Astrocyte (in vitro differentiated cells and primary cell): Measurements from ENCODE around the gene WDR37. TPM values are rescaled to one million over a fixed set of nuclear protein-coding genes. Genes with fewer than 3 reads are reported as not detected.

Source experiments
- DNase-seq: peaks from one replicate; pipeline ENCODE4 v3.0.0-alpha.2; 2010; ENCODE audit warnings: low read depth
- FAIRE-seq: peaks from 2 replicates; lab custom pipeline; 2011; peaks lifted over from hg19 to GRCh38; lab: Jason Lieb, UNC
- H2AFZ ChIP-seq: 2 replicates; pipeline ENCODE4 v1.6.0; 2012; ENCODE audit warnings: low read depth, low read length, inconsistent platforms
- H3K27ac ChIP-seq: 2 replicates; pipeline ENCODE4 v1.5.1; 2011; ENCODE audit warnings: low read depth, low read length, inconsistent platforms
- H3K27me3 ChIP-seq: 2 replicates; pipeline ENCODE4 v1.6.0; 2011; ENCODE audit warnings: low read length, inconsistent platforms; ENCODE audit not compliant: insufficient read depth
- H3K36me3 ChIP-seq: 2 replicates; pipeline ENCODE4 v1.5.1; 2011; ENCODE audit warnings: low read length, inconsistent platforms; ENCODE audit not compliant: insufficient read depth
- H3K4me1 ChIP-seq: 2 replicates; pipeline ENCODE4 v1.5.1; 2011; ENCODE audit warnings: low read length, inconsistent platforms; ENCODE audit not compliant: insufficient read depth
- H3K4me2 ChIP-seq: 2 replicates; pipeline ENCODE4 v1.6.0; 2012; ENCODE audit warnings: low read length, inconsistent platforms
- H3K4me3 ChIP-seq: 2 replicates; pipeline ENCODE4 v1.5.1; 2011; ENCODE audit warnings: low read depth, mild to moderate bottlenecking, low read length, inconsistent platforms; ENCODE audit not compliant: insufficient read depth
- H3K79me2 ChIP-seq: 2 replicates; pipeline ENCODE4 v1.6.0; 2012; ENCODE audit warnings: mild to moderate bottlenecking, low read length, inconsistent platforms; ENCODE audit not compliant: insufficient read depth
- H3K9ac ChIP-seq: 2 replicates; pipeline ENCODE4 v1.6.0; 2012; ENCODE audit warnings: mild to moderate bottlenecking, low read length, inconsistent platforms
- H3K9me3 ChIP-seq: 2 replicates; pipeline ENCODE4 v1.5.1; 2012; ENCODE audit warnings: low read depth, mild to moderate bottlenecking, low read length, inconsistent platforms; ENCODE audit not compliant: insufficient read depth
- H4K20me1 ChIP-seq: 2 replicates; pipeline ENCODE4 v1.6.0; 2012; ENCODE audit warnings: low read length, inconsistent platforms; ENCODE audit not compliant: insufficient read depth
- H3K27ac Mint-ChIP-seq: one replicate; pipeline ENCODE4 v1.8.0; 2021; ENCODE audit warnings: mild to moderate bottlenecking, mixed read lengths; ENCODE audit not compliant: unreplicated experiment
- H3K27me3 Mint-ChIP-seq: one replicate; pipeline ENCODE4 v1.8.0; 2021; ENCODE audit warnings: low read depth, mixed read lengths; ENCODE audit not compliant: unreplicated experiment
- H3K36me3 Mint-ChIP-seq: one replicate; pipeline ENCODE4 v1.8.0; 2021; ENCODE audit warnings: low read depth, mixed read lengths; ENCODE audit not compliant: unreplicated experiment
- H3K4me1 Mint-ChIP-seq: one replicate; pipeline ENCODE4 v1.8.0; 2021; ENCODE audit warnings: low read depth, mixed read lengths; ENCODE audit not compliant: unreplicated experiment
- H3K4me3 Mint-ChIP-seq: one replicate; pipeline ENCODE4 v1.8.0; 2021; ENCODE audit warnings: mild to moderate bottlenecking, moderate library complexity, mixed read lengths; ENCODE audit not compliant: unreplicated experiment
- H3K9me3 Mint-ChIP-seq: one replicate; pipeline ENCODE4 v1.8.0; 2021; ENCODE audit warnings: mild to moderate bottlenecking, mixed read lengths; ENCODE audit not compliant: unreplicated experiment
- EZH2 ChIP-seq: IDR thresholded peaks from 2 replicates; pipeline ENCODE4 v1.6.1; 2012; ENCODE audit warnings: mild to moderate bottlenecking, low read length, inconsistent platforms; ENCODE audit not compliant: insufficient read depth
- total RNA-seq: library from RNA; stranded (reverse); gene quantifications from 2 replicates; pipeline ENCODE4 v1.2.1, GENCODE V29; 2021
- TF ChIP-seq, protein P1 (sequence below): IDR thresholded peaks from 2 replicates; pipeline ENCODE4 v1.5.1; 2011; ENCODE audit warnings: low read depth, mild to moderate bottlenecking, inconsistent platforms, low read length, moderate library complexity; ENCODE audit not compliant: insufficient read depth

The WDR37 gene
- total RNA-seq, 1 donor from 2014 or later: 22.8 TPM

DNA sequence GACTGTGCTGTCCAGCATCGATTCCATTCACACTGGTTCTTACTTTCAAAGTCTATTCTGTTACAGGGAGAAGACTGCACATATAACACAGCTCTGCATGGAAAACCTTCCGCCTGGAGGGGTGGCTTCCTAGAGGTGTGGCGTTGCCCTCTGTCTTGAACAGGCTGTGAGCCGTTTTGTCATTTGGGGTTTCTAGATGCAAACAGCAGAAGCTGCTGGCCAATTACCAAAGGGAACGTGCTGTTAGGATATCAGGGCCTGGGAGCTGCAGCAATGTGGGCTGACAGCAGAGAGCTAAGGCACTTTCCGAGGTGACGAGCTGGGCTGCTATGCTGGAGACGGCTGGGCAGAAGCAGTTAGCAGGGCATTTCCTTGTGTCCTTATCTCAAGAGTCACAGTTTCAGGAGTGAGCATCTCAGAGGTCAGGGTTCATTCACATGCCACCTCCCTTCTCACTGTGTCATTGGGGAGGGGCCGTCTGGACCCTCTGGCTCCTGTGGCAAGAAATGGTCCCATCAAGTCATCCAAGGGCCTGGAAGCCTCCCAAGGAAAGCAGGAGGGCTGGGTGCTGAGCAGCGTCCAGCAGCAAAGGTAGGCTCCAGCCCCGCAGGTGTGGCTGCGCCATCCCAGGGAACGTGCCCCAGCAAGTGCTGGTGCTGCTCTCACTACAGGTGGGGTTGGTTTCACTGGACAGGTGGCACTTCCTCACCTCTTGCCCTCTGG, 106.5 kb downstream of the WDR37 start:
- H3K36me3 Mint-ChIP-seq: no peaks in the 10 kb centered on the region
- FAIRE-seq (no peak), DNase-seq (no peak)
- no peak overlapping the region for H3K27ac ChIP-seq
- H3K27ac Mint-ChIP-seq: no peak overlapping the region
- no peak overlapping the region for H2AFZ ChIP-seq
- no peaks in the 10 kb centered on the region for H4K20me1 ChIP-seq
- no peak overlapping the region for H3K4me2 ChIP-seq
- H3K9ac ChIP-seq: no peak overlapping the region
- no peaks in the 10 kb centered on the region for H3K9me3 ChIP-seq
- no peak overlapping the region for H3K4me3 ChIP-seq
- H3K27me3 ChIP-seq: no peaks in the 10 kb centered on the region
- peaks cover 68% of the 10 kb centered on the region for H3K27me3 Mint-ChIP-seq
- H3K4me3 Mint-ChIP-seq: no peak overlapping the region
- no peaks in the 10 kb centered on the region for H3K79me2 ChIP-seq
- no peaks in the 10 kb centered on the region for H3K36me3 ChIP-seq
- TF ChIP-seq EZH2: no peak
- TF ChIP-seq, protein P1, sequence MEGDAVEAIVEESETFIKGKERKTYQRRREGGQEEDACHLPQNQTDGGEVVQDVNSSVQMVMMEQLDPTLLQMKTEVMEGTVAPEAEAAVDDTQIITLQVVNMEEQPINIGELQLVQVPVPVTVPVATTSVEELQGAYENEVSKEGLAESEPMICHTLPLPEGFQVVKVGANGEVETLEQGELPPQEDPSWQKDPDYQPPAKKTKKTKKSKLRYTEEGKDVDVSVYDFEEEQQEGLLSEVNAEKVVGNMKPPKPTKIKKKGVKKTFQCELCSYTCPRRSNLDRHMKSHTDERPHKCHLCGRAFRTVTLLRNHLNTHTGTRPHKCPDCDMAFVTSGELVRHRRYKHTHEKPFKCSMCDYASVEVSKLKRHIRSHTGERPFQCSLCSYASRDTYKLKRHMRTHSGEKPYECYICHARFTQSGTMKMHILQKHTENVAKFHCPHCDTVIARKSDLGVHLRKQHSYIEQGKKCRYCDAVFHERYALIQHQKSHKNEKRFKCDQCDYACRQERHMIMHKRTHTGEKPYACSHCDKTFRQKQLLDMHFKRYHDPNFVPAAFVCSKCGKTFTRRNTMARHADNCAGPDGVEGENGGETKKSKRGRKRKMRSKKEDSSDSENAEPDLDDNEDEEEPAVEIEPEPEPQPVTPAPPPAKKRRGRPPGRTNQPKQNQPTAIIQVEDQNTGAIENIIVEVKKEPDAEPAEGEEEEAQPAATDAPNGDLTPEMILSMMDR: no peak
- H3K4me1 ChIP-seq: no peaks in the 10 kb centered on the region
- no peaks in the 10 kb centered on the region for H3K4me1 Mint-ChIP-seq
- H3K9me3 Mint-ChIP-seq: peaks cover 2% of the 10 kb centered on the region

DNA sequence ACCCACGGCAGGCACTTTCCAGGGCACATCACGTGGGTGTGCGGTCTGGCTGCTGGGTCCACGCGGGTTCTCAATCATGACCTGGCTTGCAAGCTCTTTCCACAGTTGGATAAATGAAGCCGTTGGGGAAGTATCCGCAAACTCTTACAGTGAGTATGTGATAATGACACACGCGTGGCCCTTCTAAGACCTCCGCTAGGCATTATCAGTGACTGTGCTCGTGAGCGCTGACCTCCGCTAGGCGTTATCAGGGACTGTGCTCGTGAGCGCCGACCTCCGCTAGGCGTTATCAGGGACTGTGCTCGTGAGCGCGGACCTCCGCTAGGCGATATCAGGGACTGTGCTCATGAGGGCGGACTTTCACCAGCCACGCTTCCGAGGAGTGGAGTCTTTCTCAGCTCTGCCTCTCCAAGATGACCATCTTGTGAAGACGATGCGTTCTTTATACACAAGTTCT, 107.0 kb downstream of the WDR37 start:
- H3K79me2 ChIP-seq: no peaks in the 10 kb centered on the region
- TF ChIP-seq, protein P1: no peak
- H3K4me3 ChIP-seq: no peak overlapping the region
- peaks cover 63% of the 10 kb centered on the region for H3K27me3 Mint-ChIP-seq
- no peaks in the 10 kb centered on the region for H4K20me1 ChIP-seq
- no peaks in the 10 kb centered on the region for H3K4me1 Mint-ChIP-seq
- no peak overlapping the region for H3K4me2 ChIP-seq
- H3K36me3 ChIP-seq: no peaks in the 10 kb centered on the region
- H3K36me3 Mint-ChIP-seq: no peaks in the 10 kb centered on the region
- peaks cover 2% of the 10 kb centered on the region for H3K9me3 Mint-ChIP-seq
- H3K9me3 ChIP-seq: no peaks in the 10 kb centered on the region
- no peak overlapping the region for H3K27ac ChIP-seq
- H2AFZ ChIP-seq: no peak overlapping the region
- FAIRE-seq (no peak), DNase-seq (no peak)
- H3K9ac ChIP-seq: no peak overlapping the region
- H3K4me1 ChIP-seq: no peaks in the 10 kb centered on the region
- no peak overlapping the region for H3K27ac Mint-ChIP-seq
- no peak overlapping the region for H3K4me3 Mint-ChIP-seq
- no peaks in the 10 kb centered on the region for H3K27me3 ChIP-seq

DNA sequence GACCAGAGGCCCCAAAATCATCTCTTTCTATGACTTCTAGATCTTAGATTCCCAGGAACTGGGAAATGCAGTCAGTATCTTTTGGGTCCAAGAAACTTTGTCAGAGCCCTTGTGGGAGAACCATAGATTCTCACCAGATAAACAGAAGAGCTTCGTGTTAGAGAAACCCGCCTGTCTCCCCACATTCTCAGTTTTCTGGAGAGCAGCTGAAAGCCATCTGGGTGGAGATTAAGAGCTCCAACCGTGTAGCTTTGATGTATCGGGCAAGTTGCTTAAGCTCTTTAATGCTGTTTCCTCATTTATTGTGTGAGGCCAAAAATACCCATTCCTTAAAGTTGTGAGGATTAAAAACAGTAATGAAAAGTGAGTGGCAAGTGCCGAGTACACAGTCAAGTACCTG, 107.6 kb downstream of the WDR37 start:
- Histone ChIP-seq H3K4me1 (no peaks in the 10 kb centered on the region), H3K4me2 (no peak overlapping the region), H4K20me1 (no peaks in the 10 kb centered on the region), H3K4me3 (no peak overlapping the region), H3K27ac (no peak overlapping the region), H3K79me2 (no peaks in the 10 kb centered on the region), H2AFZ (no peak overlapping the region), H3K27me3 (no peaks in the 10 kb centered on the region), H3K9me3 (no peaks in the 10 kb centered on the region), H3K9ac (no peak overlapping the region), H3K36me3 (no peaks in the 10 kb centered on the region)
- TF ChIP-seq, protein P1: no peak
- TF ChIP-seq EZH2: no peak
- Mint-ChIP-seq H3K4me1 (no peaks in the 10 kb centered on the region), H3K4me3 (no peak overlapping the region), H3K36me3 (no peaks in the 10 kb centered on the region), H3K27ac (no peak overlapping the region), H3K9me3 (peaks cover 2% of the 10 kb centered on the region), H3K27me3 (peaks cover 62% of the 10 kb centered on the region)
- FAIRE-seq: no peak
- no peak for DNase-seq
